AG04450 (cell line): ENCODE measurements around the gene USP21. TPM values are rescaled to one million over a fixed set of nuclear protein-coding genes. Genes with fewer than 3 reads are reported as not detected.

Source experiments
- CTCF ChIA-PET: fragments of 300-600, 350-600 bp; formaldehyde crosslinking; extraction: SDS; loops from one replicate; lab custom pipeline; 2022; ENCODE audit warnings: antibody characterized with exemption, inconsistent platforms; lab: Charles Lee
- POLR2A ChIA-PET: fragments of 350-600 bp; formaldehyde crosslinking; extraction: SDS; loops from one replicate; lab custom pipeline; 2021; ENCODE audit warnings: antibody characterized with exemption, inconsistent platforms; lab: Yijun Ruan, JAX
- DNase-seq: peaks from one replicate; pipeline ENCODE4 v3.0.0-alpha.2; 2011; ENCODE audit warnings: low read depth, low spot score
- H3K27ac ChIP-seq: one replicate; pipeline ENCODE4 v1.5.1; 2012; ENCODE audit warnings: low read depth, low read length, control low read depth
- H3K27me3 ChIP-seq: one replicate; pipeline ENCODE4 v1.6.0; 2012; ENCODE audit warnings: low read length; ENCODE audit not compliant: control insufficient read depth, insufficient read depth
- H3K4me3 ChIP-seq: 2 replicates; pipeline ENCODE4 v1.5.1; 2011; ENCODE audit warnings: mild to moderate bottlenecking, low read depth, low read length, control low read depth
- H3K9me3 ChIP-seq: 2 replicates; pipeline ENCODE4 v1.5.1; 2012; ENCODE audit warnings: low read length; ENCODE audit not compliant: control insufficient read depth, insufficient read depth
- CTCF ChIP-seq: IDR thresholded peaks from 2 replicates; pipeline ENCODE4 v1.5.1; 2011; ENCODE audit warnings: low read depth, low read length, control low read depth, inconsistent platforms
- polyA plus RNA-seq: library from polyadenylated mRNA; depleted of rRNA; stranded (reverse); fragments of >200 nt; gene quantifications from 2 replicates; pipeline ENCODE4 v1.2.3, GENCODE V29; 2011

The USP21 gene
- polyA plus RNA-seq, 1 experiment, result 15.4 TPM

GRCh38 chr1:161171696-161172095, 12.4 kb downstream of the USP21 start:
- no peak for TF ChIP-seq CTCF
- no peak for DNase-seq
- no peaks in the 10 kb centered on the region; the same call in 1 of the 2 replicates for H3K9me3 ChIP-seq
- H3K4me3 ChIP-seq, result no peak overlapping the region
- ChIA-PET CTCF (interaction anchor here (1.1 to 2.8 kb wide), 3 partner anchors 10 to 210 kb away, joined by 4 to 7 read pairs (median 6); no protein-coding TSS in a partner anchor), POLR2A (no interaction called here)
- H3K27ac ChIP-seq, result no peak overlapping the region
- no peaks in the 10 kb centered on the region for H3K27me3 ChIP-seq

- Histone ChIP-seq H3K4me3 (no peak overlapping the region), H3K27ac (peak overlapping the region; percentile 87), H3K27me3 (no peaks in the 10 kb centered on the region), H3K9me3 (no peaks in the 10 kb centered on the region)
- DNase-seq, result no peak
- CTCF ChIA-PET, result no interaction called here
- POLR2A ChIA-PET, result interaction anchor here (0.6 kb wide), 1 partner anchor 11 kb away, joined by 3 read pairs; no protein-coding TSS in a partner anchor
- no peak for TF ChIP-seq CTCF
Measured at GRCh38 chr1:161172349-161172748, 13.0 kb downstream of the USP21 start.

GRCh38 chr1:161172776-161173376, 13.6 kb downstream of the USP21 start:
- no peak overlapping the region for H3K4me3 ChIP-seq
- DNase-seq, result peak; percentile 81
- ChIA-PET POLR2A (interaction anchor here (0.6 kb wide), 1 partner anchor 11 kb away, joined by 3 read pairs; no protein-coding TSS in a partner anchor), CTCF (no interaction called here)
- H3K27ac ChIP-seq, result peak overlapping the region; percentile 87
- H3K27me3 ChIP-seq, result no peaks in the 10 kb centered on the region
- TF ChIP-seq CTCF, result no peak
- H3K9me3 ChIP-seq, result no peaks in the 10 kb centered on the region

- POLR2A ChIA-PET, result interaction anchor here (0.6 kb wide), 1 partner anchor 30 kb away, joined by 4 read pairs; no protein-coding TSS in a partner anchor
- CTCF ChIA-PET, result interaction anchor here (0.7 kb wide), 1 partner anchor 18 kb away, joined by 3 read pairs; no protein-coding TSS in a partner anchor
Measured at GRCh38 chr1:161173711-161174110, 14.4 kb downstream of the USP21 start.

More at GRCh38 chr1:161173711-161174110, 14.4 kb downstream of the USP21 start:
- Histone ChIP-seq H3K27me3 (no peaks in the 10 kb centered on the region), H3K4me3 (no peak overlapping the region), H3K27ac (peak overlapping the region; percentile 87), H3K9me3 (no peaks in the 10 kb centered on the region)
- no peak for TF ChIP-seq CTCF
- no peak for DNase-seq
